ENCODE results near the gene ADAMTS2.

ADAMTS2 gene

GRCh38 chr5:179343021-179343718 is 2.1 kb downstream of the ADAMTS2 start:
- DNase-seq: no peak

GRCh38 chr5:179342577-179342976 is 2.7 kb downstream of the ADAMTS2 start:
- DNase-seq: no peak

GRCh38 chr5:179340465-179340864 is 4.8 kb downstream of the ADAMTS2 start:
- no peak for DNase-seq

GRCh38 chr5:179339996-179340395 is 5.3 kb downstream of the ADAMTS2 start:
- DNase-seq: no peak

GRCh38 chr5:179339081-179339480 is 6.2 kb downstream of the ADAMTS2 start:
- no peak for DNase-seq

GRCh38 chr5:179337796-179338676 is 7.2 kb downstream of the ADAMTS2 start:
- DNase-seq: no peak

- DNase-seq: no peak
Measured at GRCh38 chr5:179336871-179337795, 8.1 kb downstream of the ADAMTS2 start.

- no peak for DNase-seq
Measured at GRCh38 chr5:179336126-179336870, 9.0 kb downstream of the ADAMTS2 start.

- no peak for DNase-seq
Measured at GRCh38 chr5:179333796-179334761, 11.2 kb downstream of the ADAMTS2 start.

- DNase-seq: no peak
Measured at GRCh38 chr5:179332741-179333290, 12.4 kb downstream of the ADAMTS2 start.

GRCh38 chr5:179331591-179332375 is 13.5 kb downstream of the ADAMTS2 start:
- no peak for DNase-seq

GRCh38 chr5:179330186-179330900 is 14.9 kb downstream of the ADAMTS2 start:
- DNase-seq: no peak

- DNase-seq: no peak
Measured at GRCh38 chr5:179328291-179328690, 17.0 kb downstream of the ADAMTS2 start.

- no peak for DNase-seq
Measured at GRCh38 chr5:179327021-179327735, 18.1 kb downstream of the ADAMTS2 start.

GRCh38 chr5:179326122-179326927 is 18.9 kb downstream of the ADAMTS2 start:
- DNase-seq: no peak

- no peak for DNase-seq
Measured at GRCh38 chr5:179325296-179326031, 19.8 kb downstream of the ADAMTS2 start.

GRCh38 chr5:179324760-179325295 is 20.4 kb downstream of the ADAMTS2 start:
- DNase-seq: no peak

Data from activated naive CD4-positive, alpha-beta T cell treated with anti-CD3 and anti-CD28 coated beads, Interleukin-2, amount 50 U/mL, for 16 hours (primary cell).